ENCODE data around the gene OMP. TPM values are rescaled to one million over a fixed set of nuclear protein-coding genes. Genes with fewer than 3 reads are reported as not detected.

Gene OMP
- polyA plus RNA-seq, 1 donor from 2014 or later, result not detected

DNA sequence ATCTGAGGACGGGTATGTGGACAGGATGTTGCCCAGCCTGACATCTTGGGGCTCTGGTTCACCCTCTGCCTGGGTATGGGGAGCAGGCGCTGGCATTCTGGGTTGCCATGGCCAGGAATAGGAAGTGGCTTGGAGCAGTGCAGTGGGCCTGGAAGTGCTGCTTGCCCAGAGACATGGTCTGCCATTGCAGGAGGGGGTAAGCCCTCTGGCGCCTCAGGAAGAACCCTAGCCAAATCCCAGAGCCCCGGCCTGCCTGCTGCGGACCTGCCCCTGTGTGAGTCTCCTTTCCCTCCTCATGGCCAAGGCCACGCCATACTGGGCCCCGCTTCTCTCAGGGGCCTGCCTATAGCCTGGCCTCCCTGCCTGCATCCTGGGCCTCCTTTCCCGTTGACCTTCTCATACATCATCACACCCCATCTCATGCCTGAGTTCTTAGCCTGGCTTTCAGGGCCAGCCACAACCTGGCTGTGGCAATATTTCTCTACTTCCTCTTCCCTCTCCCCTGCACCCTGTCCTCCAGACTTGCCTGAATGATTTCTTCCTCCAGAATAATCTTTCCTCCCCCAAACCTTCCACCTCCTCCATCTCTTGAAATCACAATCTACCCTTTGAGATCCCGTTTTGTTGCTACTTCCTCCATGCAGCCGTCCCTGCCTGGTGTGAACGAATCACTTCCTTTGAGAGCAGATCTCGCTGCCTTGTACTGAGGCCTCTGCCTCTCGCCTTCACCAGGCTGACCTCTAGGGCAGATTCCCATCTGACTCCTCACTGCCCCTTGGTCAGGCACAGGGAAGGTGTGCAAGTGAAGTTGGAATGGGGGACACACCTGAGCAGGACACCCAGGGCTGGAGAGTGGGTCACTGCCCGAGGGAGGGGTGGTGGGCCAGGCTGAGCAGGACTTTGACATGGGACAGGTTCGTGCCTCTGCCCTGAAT, 30.7 kb upstream of the OMP start:
- Histone ChIP-seq H3F3A (ENCODE audit: insufficient read depth, low read length, poor library complexity, severe bottlenecking) (no peaks in the 10 kb centered on the region), H2AFZ (ENCODE audit: low read depth, low read length) (no peak overlapping the region), H3K27ac (ENCODE audit: low read length) (no peak overlapping the region), H3K4me3 (ENCODE audit: low read length) (no peak overlapping the region), H3K9me3 (ENCODE audit: low read length) (no peaks in the 10 kb centered on the region), H3K79me2 (replicated peaks; ENCODE audit: insufficient read depth, low read length) (no peaks in the 10 kb centered on the region), H3K27me3 (ENCODE audit: insufficient read depth, low read depth, low read length) (no peaks in the 10 kb centered on the region), H4K20me1 (ENCODE audit: insufficient read depth) (no peaks in the 10 kb centered on the region), H3K9me2 (ENCODE audit: insufficient read depth, low read length) (no peaks in the 10 kb centered on the region), H3K4me2 (ENCODE audit: low read length) (no peak overlapping the region), H3K36me3 (ENCODE audit: insufficient read depth, low read length) (no peaks in the 10 kb centered on the region), H3K9ac (ENCODE audit: low read length) (no peak overlapping the region)
- TF ChIP-seq SMC3 (conservative IDR thresholded peaks at IDR 0.05; ENCODE audit: poor library complexity), result no peak
- TF ChIP-seq MXI1 (conservative IDR thresholded peaks at IDR 0.05; ENCODE audit: poor library complexity, severe bottlenecking), result no peak
- no peak for TF ChIP-seq EZH2 (IDR thresholded peaks at IDR 0.05; ENCODE audit: borderline replicate concordance, insufficient read depth, low read length, poor library complexity, severe bottlenecking)
- TF ChIP-seq POLR2AphosphoS5 (IDR thresholded peaks at IDR 0.05), result no peak
- TF ChIP-seq, protein P1, sequence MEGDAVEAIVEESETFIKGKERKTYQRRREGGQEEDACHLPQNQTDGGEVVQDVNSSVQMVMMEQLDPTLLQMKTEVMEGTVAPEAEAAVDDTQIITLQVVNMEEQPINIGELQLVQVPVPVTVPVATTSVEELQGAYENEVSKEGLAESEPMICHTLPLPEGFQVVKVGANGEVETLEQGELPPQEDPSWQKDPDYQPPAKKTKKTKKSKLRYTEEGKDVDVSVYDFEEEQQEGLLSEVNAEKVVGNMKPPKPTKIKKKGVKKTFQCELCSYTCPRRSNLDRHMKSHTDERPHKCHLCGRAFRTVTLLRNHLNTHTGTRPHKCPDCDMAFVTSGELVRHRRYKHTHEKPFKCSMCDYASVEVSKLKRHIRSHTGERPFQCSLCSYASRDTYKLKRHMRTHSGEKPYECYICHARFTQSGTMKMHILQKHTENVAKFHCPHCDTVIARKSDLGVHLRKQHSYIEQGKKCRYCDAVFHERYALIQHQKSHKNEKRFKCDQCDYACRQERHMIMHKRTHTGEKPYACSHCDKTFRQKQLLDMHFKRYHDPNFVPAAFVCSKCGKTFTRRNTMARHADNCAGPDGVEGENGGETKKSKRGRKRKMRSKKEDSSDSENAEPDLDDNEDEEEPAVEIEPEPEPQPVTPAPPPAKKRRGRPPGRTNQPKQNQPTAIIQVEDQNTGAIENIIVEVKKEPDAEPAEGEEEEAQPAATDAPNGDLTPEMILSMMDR (IDR thresholded peaks at IDR 0.05; ENCODE audit: poor library complexity, severe bottlenecking), result no peak
- TF ChIP-seq EP300 (conservative IDR thresholded peaks at IDR 0.05; ENCODE audit: poor library complexity, severe bottlenecking), result no peak
- no peak for TF ChIP-seq RAD21 (conservative IDR thresholded peaks at IDR 0.05)

DNA sequence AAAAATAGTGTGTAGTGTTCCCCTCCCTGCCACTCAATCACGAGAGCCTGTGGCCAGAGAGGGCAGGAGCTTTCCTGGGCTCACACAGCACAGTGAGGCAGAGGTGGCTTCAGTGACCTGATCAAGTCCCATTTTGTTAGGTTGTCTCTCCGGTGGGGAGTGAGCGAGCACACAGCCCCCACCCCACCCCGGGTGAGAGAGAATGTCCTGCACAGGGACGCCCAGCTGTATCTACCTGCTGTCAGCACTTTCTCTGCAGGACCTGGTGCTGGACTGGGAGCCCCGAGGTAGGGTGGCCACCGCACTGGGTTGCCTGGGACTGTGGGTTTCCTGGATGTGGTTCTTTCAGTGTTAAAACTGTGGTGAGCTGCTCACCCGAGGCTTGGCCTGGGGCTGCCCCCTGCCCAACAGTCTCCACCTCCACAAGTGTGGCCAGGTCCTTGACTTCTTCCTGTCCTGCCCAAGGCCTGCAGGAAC, 29.8 kb upstream of the OMP start:
- H3K36me3 ChIP-seq (ENCODE audit: insufficient read depth, low read length), result no peaks in the 10 kb centered on the region
- H3K9ac ChIP-seq (ENCODE audit: low read length), result no peak overlapping the region
- H4K20me1 ChIP-seq (ENCODE audit: insufficient read depth), result no peaks in the 10 kb centered on the region
- no peak overlapping the region for H2AFZ ChIP-seq (ENCODE audit: low read depth, low read length)
- peaks cover 1% of the 10 kb centered on the region for H3K9me3 ChIP-seq (ENCODE audit: low read length)
- H3K4me2 ChIP-seq (ENCODE audit: low read length), result no peak overlapping the region
- H3K27me3 ChIP-seq (ENCODE audit: insufficient read depth, low read depth, low read length), result no peaks in the 10 kb centered on the region
- no peaks in the 10 kb centered on the region for H3F3A ChIP-seq (ENCODE audit: insufficient read depth, low read length, poor library complexity, severe bottlenecking)
- H3K9me2 ChIP-seq (ENCODE audit: insufficient read depth, low read length), result no peaks in the 10 kb centered on the region
- TF ChIP-seq POLR2AphosphoS5 (IDR thresholded peaks at IDR 0.05) (no peak), EP300 (conservative IDR thresholded peaks at IDR 0.05; ENCODE audit: poor library complexity, severe bottlenecking) (no peak), TAF1 (IDR thresholded peaks at IDR 0.05; ENCODE audit: low read depth) (no peak)
- TF ChIP-seq, protein P1 (IDR thresholded peaks at IDR 0.05; ENCODE audit: poor library complexity, severe bottlenecking), result no peak
- H3K27ac ChIP-seq (ENCODE audit: low read length), result no peak overlapping the region
- no peak overlapping the region for H3K4me3 ChIP-seq (ENCODE audit: low read length)
- no peaks in the 10 kb centered on the region for H3K79me2 ChIP-seq (replicated peaks; ENCODE audit: insufficient read depth, low read length)
